BE2C (cell line): ENCODE results near the gene ALKBH3.

Source experiments
- DNase-seq: peaks from one replicate; pipeline ENCODE4 v3.0.0-alpha.2; 2020
- H3K27me3 ChIP-seq: fragments of 250-450 bp; sonication (Bioruptor Pico); 2 replicates; pipeline ENCODE4 v1.5.1; 2020; ENCODE audit warnings: mild to moderate bottlenecking
- H3K36me3 ChIP-seq: fragments of 250-450 bp; sonication (Bioruptor Pico); 2 replicates; pipeline ENCODE4 v1.5.1; 2020; ENCODE audit warnings: mild to moderate bottlenecking
- H3K4me1 ChIP-seq: fragments of 250-450 bp; sonication (Bioruptor Pico); 2 replicates; pipeline ENCODE4 v1.5.1; 2020
- H3K4me3 ChIP-seq: 2 replicates; pipeline ENCODE4 v1.5.1; 2011; ENCODE audit warnings: low read depth, low read length
- H3K9me3 ChIP-seq: fragments of 250-450 bp; sonication (Bioruptor Pico); 2 replicates; pipeline ENCODE4 v1.5.1; 2020
- CTCF ChIP-seq: IDR thresholded peaks from 2 replicates; pipeline ENCODE4 v1.5.1; 2012; ENCODE audit warnings: mild to moderate bottlenecking, low read depth, low read length

ALKBH3 gene

GRCh38 chr11:43943372-43943930, 62.8 kb downstream of the ALKBH3 start:
- no peaks in the 10 kb centered on the region for H3K27me3 ChIP-seq
- peak overlapping the region; percentile 84 for H3K4me3 ChIP-seq
- DNase-seq = peak; percentile 25
- H3K9me3 ChIP-seq = no peaks in the 10 kb centered on the region
- TF ChIP-seq CTCF = no peak
- H3K4me1 ChIP-seq = peaks cover 14% of the 10 kb centered on the region
- H3K36me3 ChIP-seq = peaks cover 34% of the 10 kb centered on the region

- Histone ChIP-seq H3K4me1 (peaks cover 21% of the 10 kb centered on the region), H3K4me3 (peak overlapping the region; percentile 84)
- DNase-seq = peak; percentile 30
Observed at GRCh38 chr11:43943931-43944751, 63.5 kb downstream of the ALKBH3 start.

GRCh38 chr11:43944761-43945311, 64.2 kb downstream of the ALKBH3 start:
- peak; percentile 71 for TF ChIP-seq CTCF

More at GRCh38 chr11:43943931-43944751, 63.5 kb downstream of the ALKBH3 start:
- Histone ChIP-seq H3K27me3 (no peaks in the 10 kb centered on the region), H3K9me3 (no peaks in the 10 kb centered on the region), H3K36me3 (peaks cover 34% of the 10 kb centered on the region)
- TF ChIP-seq CTCF = no peak

GRCh38 chr11:43947003-43947500, 66.4 kb downstream of the ALKBH3 start:
- Histone ChIP-seq H3K36me3 (peaks cover 34% of the 10 kb centered on the region), H3K4me1 (peaks cover 30% of the 10 kb centered on the region), H3K9me3 (no peaks in the 10 kb centered on the region), H3K4me3 (no peak overlapping the region), H3K27me3 (no peaks in the 10 kb centered on the region)
- peak; percentile 61 for DNase-seq
- TF ChIP-seq CTCF = peak; percentile 52

More at GRCh38 chr11:43944761-43945311, 64.2 kb downstream of the ALKBH3 start:
- Histone ChIP-seq H3K27me3 (no peaks in the 10 kb centered on the region), H3K36me3 (peaks cover 34% of the 10 kb centered on the region), H3K9me3 (no peaks in the 10 kb centered on the region), H3K4me1 (peaks cover 21% of the 10 kb centered on the region), H3K4me3 (peak overlapping the region; percentile 84)
- DNase-seq = peak; percentile 73

- peaks cover 36% of the 10 kb centered on the region for H3K4me1 ChIP-seq
- TF ChIP-seq CTCF = no peak
- H3K36me3 ChIP-seq = peaks cover 33% of the 10 kb centered on the region
- peak; percentile 66 for DNase-seq
- no peak overlapping the region for H3K4me3 ChIP-seq
- H3K9me3 ChIP-seq = no peaks in the 10 kb centered on the region
- H3K27me3 ChIP-seq = no peaks in the 10 kb centered on the region
Observed at GRCh38 chr11:43947815-43948214, 67.2 kb downstream of the ALKBH3 start.
